Measurements from ENCODE around the gene ELL2. TPM values are rescaled to one million over a fixed set of nuclear protein-coding genes. Genes with fewer than 3 reads are reported as not detected.
A peak's percentile ranks its signal among the peaks of the same experiment; 100 is the strongest.

Gene ELL2
- total and polyA plus RNA-seq, 2 of the 13 experiments (the other 11 are each of a cell fraction or from before 2014, with no cell fraction given): 78.9 to 97.1 TPM

GRCh38 chr5:95878417-95879323, 83.0 kb downstream of the ELL2 start (continued):
- TF ChIP-seq, protein P1, sequence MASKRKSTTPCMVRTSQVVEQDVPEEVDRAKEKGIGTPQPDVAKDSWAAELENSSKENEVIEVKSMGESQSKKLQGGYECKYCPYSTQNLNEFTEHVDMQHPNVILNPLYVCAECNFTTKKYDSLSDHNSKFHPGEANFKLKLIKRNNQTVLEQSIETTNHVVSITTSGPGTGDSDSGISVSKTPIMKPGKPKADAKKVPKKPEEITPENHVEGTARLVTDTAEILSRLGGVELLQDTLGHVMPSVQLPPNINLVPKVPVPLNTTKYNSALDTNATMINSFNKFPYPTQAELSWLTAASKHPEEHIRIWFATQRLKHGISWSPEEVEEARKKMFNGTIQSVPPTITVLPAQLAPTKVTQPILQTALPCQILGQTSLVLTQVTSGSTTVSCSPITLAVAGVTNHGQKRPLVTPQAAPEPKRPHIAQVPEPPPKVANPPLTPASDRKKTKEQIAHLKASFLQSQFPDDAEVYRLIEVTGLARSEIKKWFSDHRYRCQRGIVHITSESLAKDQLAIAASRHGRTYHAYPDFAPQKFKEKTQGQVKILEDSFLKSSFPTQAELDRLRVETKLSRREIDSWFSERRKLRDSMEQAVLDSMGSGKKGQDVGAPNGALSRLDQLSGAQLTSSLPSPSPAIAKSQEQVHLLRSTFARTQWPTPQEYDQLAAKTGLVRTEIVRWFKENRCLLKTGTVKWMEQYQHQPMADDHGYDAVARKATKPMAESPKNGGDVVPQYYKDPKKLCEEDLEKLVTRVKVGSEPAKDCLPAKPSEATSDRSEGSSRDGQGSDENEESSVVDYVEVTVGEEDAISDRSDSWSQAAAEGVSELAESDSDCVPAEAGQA (IDR thresholded peaks at IDR 0.05; ENCODE audit: low read depth): no peak
- TF ChIP-seq, protein P1 (CRISPR knock-in tag; IDR thresholded peaks at IDR 0.05; ENCODE audit: borderline replicate concordance): peak; percentile 66; the same call in 1 of the 2 replicates
- no peak for TF ChIP-seq ZNF207 (IDR thresholded peaks at IDR 0.05; ENCODE audit: borderline replicate concordance)
- TF ChIP-seq ZNF781 (CRISPR knock-in tag; IDR thresholded peaks at IDR 0.05; ENCODE audit: borderline replicate concordance, not compliant biosample characterization): peak; percentile 29
- no peak for TF ChIP-seq ZFP36L1 (CRISPR knock-in tag; IDR thresholded peaks at IDR 0.05)
- 0 out of 2 replicates have a peak, but pooled peaks have one; percentile 5 for TF ChIP-seq NR2F6 (IDR thresholded peaks at IDR 0.05)
- TF ChIP-seq NR2F6 (CRISPR knock-in tag; IDR thresholded peaks at IDR 0.05): peak; percentile 30; the same call in 1 of the 2 replicates
- peak; percentile 28; the same call in 1 of the 2 replicates for TF ChIP-seq ZNF503 (CRISPR knock-in tag; IDR thresholded peaks at IDR 0.05)
- TF ChIP-seq SAP130 (CRISPR knock-in tag; IDR thresholded peaks at IDR 0.05; ENCODE audit: low read depth): peak; percentile 57
- TF ChIP-seq ZBED4 (CRISPR knock-in tag; IDR thresholded peaks at IDR 0.05; ENCODE audit: borderline replicate concordance): no peak
- TF ChIP-seq, protein P2, sequence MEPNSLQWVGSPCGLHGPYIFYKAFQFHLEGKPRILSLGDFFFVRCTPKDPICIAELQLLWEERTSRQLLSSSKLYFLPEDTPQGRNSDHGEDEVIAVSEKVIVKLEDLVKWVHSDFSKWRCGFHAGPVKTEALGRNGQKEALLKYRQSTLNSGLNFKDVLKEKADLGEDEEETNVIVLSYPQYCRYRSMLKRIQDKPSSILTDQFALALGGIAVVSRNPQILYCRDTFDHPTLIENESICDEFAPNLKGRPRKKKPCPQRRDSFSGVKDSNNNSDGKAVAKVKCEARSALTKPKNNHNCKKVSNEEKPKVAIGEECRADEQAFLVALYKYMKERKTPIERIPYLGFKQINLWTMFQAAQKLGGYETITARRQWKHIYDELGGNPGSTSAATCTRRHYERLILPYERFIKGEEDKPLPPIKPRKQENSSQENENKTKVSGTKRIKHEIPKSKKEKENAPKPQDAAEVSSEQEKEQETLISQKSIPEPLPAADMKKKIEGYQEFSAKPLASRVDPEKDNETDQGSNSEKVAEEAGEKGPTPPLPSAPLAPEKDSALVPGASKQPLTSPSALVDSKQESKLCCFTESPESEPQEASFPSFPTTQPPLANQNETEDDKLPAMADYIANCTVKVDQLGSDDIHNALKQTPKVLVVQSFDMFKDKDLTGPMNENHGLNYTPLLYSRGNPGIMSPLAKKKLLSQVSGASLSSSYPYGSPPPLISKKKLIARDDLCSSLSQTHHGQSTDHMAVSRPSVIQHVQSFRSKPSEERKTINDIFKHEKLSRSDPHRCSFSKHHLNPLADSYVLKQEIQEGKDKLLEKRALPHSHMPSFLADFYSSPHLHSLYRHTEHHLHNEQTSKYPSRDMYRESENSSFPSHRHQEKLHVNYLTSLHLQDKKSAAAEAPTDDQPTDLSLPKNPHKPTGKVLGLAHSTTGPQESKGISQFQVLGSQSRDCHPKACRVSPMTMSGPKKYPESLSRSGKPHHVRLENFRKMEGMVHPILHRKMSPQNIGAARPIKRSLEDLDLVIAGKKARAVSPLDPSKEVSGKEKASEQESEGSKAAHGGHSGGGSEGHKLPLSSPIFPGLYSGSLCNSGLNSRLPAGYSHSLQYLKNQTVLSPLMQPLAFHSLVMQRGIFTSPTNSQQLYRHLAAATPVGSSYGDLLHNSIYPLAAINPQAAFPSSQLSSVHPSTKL (CRISPR knock-in tag; IDR thresholded peaks at IDR 0.05): peak; percentile 83
- TF ChIP-seq NFIC (IDR thresholded peaks at IDR 0.05; ENCODE audit: low read length): 0 out of 2 replicates have a peak, but pooled peaks have one; percentile 14

All from HepG2 (cell line).